ENCODE measurements around the gene MLH1.

GRCh38 chr3:36960502-36960901 lies 32.8 kb upstream of the MLH1 start:
- no peak for TF ChIP-seq CTCF (IDR thresholded peaks at IDR 0.05)
- no peak for TF ChIP-seq RELA (CRISPR knock-in tag; IDR thresholded peaks at IDR 0.05; ENCODE audit: borderline replicate concordance)
- TF ChIP-seq TCF7 (CRISPR knock-in tag; IDR thresholded peaks at IDR 0.05; ENCODE audit: low read depth) = no peak
- no peak for TF ChIP-seq TEAD4 (CRISPR knock-in tag; IDR thresholded peaks at IDR 0.05)
- no peak for TF ChIP-seq JUN (CRISPR knock-in tag; IDR thresholded peaks at IDR 0.05)
- no peak for TF ChIP-seq HMGXB4 (CRISPR knock-in tag; IDR thresholded peaks at IDR 0.05)
- TF ChIP-seq MAX (CRISPR knock-in tag; IDR thresholded peaks at IDR 0.05) = no peak
- no peak for TF ChIP-seq ZNF232 (CRISPR knock-in tag; IDR thresholded peaks at IDR 0.05)
- TF ChIP-seq ATF3 (CRISPR knock-in tag; conservative IDR thresholded peaks at IDR 0.05) = no peak
- no peak for TF ChIP-seq ZNF425 (CRISPR knock-in tag; conservative IDR thresholded peaks at IDR 0.05)

Measured in WTC11 (cell line).